ENCODE measurements around the gene PCDH9.
"Not testable (repeated sequence)": the region's sequence is repeated elsewhere in the genome, so short reads cannot be mapped to it uniquely, and the experiment has no call there.

PCDH9 gene

DNA sequence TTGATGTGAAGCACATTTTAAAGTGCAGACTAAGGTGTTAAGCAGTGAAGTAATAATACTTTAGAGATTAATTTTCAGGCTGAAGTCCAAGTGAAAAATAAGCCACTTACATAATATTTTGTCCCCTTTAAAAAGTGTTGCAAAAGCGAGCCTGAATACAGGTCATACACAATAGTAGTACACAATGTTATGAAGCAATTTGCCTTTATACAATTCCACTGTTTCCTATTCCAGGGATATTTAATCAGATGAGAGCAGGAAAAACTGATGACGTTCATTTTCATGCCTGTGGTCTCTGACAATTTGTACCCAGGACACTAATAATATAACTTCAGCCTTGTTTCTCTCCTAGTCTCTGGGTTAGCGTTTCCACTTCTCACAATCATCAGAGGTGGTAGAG lies 916.7 kb downstream of the PCDH9 start:
- H3K9ac ChIP-seq (ENCODE audit: low read depth in 1 of 2, low read length in 2 of 2) = no peak overlapping the region
- no peak overlapping the region for H3K27ac ChIP-seq (ENCODE audit: low read depth, low read length)
- H3K9me3 ChIP-seq (ENCODE audit: control insufficient read depth in 1 of 2, low read length in 2 of 2) = peaks cover 0 to 3% of the 10 kb centered on the region in 2 donors
- no peaks in the 10 kb centered on the region for H3K4me1 ChIP-seq (ENCODE audit: control insufficient read depth in 1 of 2, insufficient read depth in 2 of 2, low read length in 2 of 2)
- H3K4me3 ChIP-seq (ENCODE audit: low read depth in 1 of 2, low read length in 2 of 2) = no peak overlapping the region
- no peaks in the 10 kb centered on the region for H3K27me3 ChIP-seq (ENCODE audit: control insufficient read depth in 1 of 2, insufficient read depth in 2 of 2, low read length in 2 of 2)
- H3K36me3 ChIP-seq (ENCODE audit: control insufficient read depth in 1 of 2, insufficient read depth in 2 of 2, low read length in 2 of 2) = no peaks in the 10 kb centered on the region

- Histone ChIP-seq H3K9me3 (ENCODE audit: control insufficient read depth in 1 of 2, low read length in 2 of 2) (peaks cover 0 to 3% of the 10 kb centered on the region in 2 donors), H3K36me3 (ENCODE audit: control insufficient read depth in 1 of 2, insufficient read depth in 2 of 2, low read length in 2 of 2) (no peaks in the 10 kb centered on the region), H3K4me3 (ENCODE audit: low read depth in 1 of 2, low read length in 2 of 2) (no peak overlapping the region), H3K9ac (ENCODE audit: low read depth in 1 of 2, low read length in 2 of 2) (no peak overlapping the region), H3K4me1 (ENCODE audit: control insufficient read depth in 1 of 2, insufficient read depth in 2 of 2, low read length in 2 of 2) (no peaks in the 10 kb centered on the region), H3K27me3 (ENCODE audit: control insufficient read depth in 1 of 2, insufficient read depth in 2 of 2, low read length in 2 of 2) (no peaks in the 10 kb centered on the region), H3K27ac (ENCODE audit: low read depth, low read length) (no peak overlapping the region)
Measured at GRCh38 chr13:66312312-66313087, 917.6 kb downstream of the PCDH9 start.

GRCh38 chr13:66305961-66306617 lies 924.0 kb downstream of the PCDH9 start:
- H3K27me3 ChIP-seq (ENCODE audit: control insufficient read depth in 1 of 2, insufficient read depth in 2 of 2, low read length in 2 of 2) = no peaks in the 10 kb centered on the region
- H3K9ac ChIP-seq (ENCODE audit: low read depth in 1 of 2, low read length in 2 of 2) = no peak overlapping the region
- H3K9me3 ChIP-seq (ENCODE audit: control insufficient read depth in 1 of 2, low read length in 2 of 2) = no peaks in the 10 kb centered on the region
- H3K27ac ChIP-seq (ENCODE audit: low read depth, low read length) = no peak overlapping the region
- H3K36me3 ChIP-seq (ENCODE audit: control insufficient read depth in 1 of 2, insufficient read depth in 2 of 2, low read length in 2 of 2) = no peaks in the 10 kb centered on the region
- no peaks in the 10 kb centered on the region for H3K4me1 ChIP-seq (ENCODE audit: control insufficient read depth in 1 of 2, insufficient read depth in 2 of 2, low read length in 2 of 2)
- H3K4me3 ChIP-seq (ENCODE audit: low read depth in 1 of 2, low read length in 2 of 2) = no peak overlapping the region

- Histone ChIP-seq H3K4me1 (ENCODE audit: control insufficient read depth in 1 of 2, insufficient read depth in 2 of 2, low read length in 2 of 2) (no peaks in the 10 kb centered on the region), H3K4me3 (ENCODE audit: low read depth in 1 of 2, low read length in 2 of 2) (no peak overlapping the region), H3K36me3 (ENCODE audit: control insufficient read depth in 1 of 2, insufficient read depth in 2 of 2, low read length in 2 of 2) (no peaks in the 10 kb centered on the region), H3K27me3 (ENCODE audit: control insufficient read depth in 1 of 2, insufficient read depth in 2 of 2, low read length in 2 of 2) (no peaks in the 10 kb centered on the region), H3K9ac (ENCODE audit: low read depth in 1 of 2, low read length in 2 of 2) (no peak overlapping the region), H3K9me3 (ENCODE audit: control insufficient read depth in 1 of 2, low read length in 2 of 2) (peaks cover 0 to 5% of the 10 kb centered on the region in 2 donors), H3K27ac (ENCODE audit: low read depth, low read length) (no peak overlapping the region)
Measured at GRCh38 chr13:66301482-66301881, 928.7 kb downstream of the PCDH9 start.

DNA sequence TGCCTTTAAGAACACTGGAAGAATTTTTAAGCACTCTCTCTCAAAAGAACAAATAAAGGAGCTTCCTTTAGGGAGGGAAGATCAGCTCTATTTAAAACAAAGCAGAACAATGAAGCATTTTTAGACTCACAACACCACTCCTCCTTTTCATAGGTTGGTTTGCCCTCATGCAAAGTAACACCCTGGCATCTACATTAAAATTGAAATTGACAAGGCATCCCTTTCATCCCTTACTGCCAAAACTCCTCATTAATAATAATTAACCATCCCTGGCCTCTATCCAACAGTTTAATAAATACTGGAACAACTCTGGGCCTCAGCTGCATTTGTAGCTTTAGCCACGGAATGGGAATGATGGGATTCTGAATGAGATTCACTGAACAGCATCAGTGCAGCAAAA lies 929.1 kb downstream of the PCDH9 start:
- Histone ChIP-seq H3K36me3 (ENCODE audit: control insufficient read depth in 1 of 2, insufficient read depth in 2 of 2, low read length in 2 of 2) (no peaks in the 10 kb centered on the region), H3K27me3 (ENCODE audit: control insufficient read depth in 1 of 2, insufficient read depth in 2 of 2, low read length in 2 of 2) (no peaks in the 10 kb centered on the region), H3K4me1 (ENCODE audit: control insufficient read depth in 1 of 2, insufficient read depth in 2 of 2, low read length in 2 of 2) (no peaks in the 10 kb centered on the region), H3K27ac (ENCODE audit: low read depth, low read length) (no peak overlapping the region), H3K9ac (ENCODE audit: low read depth in 1 of 2, low read length in 2 of 2) (no peak overlapping the region), H3K9me3 (ENCODE audit: control insufficient read depth in 1 of 2, low read length in 2 of 2) (peaks cover 0 to 5% of the 10 kb centered on the region in 2 donors), H3K4me3 (ENCODE audit: low read depth in 1 of 2, low read length in 2 of 2) (no peak overlapping the region)

DNA sequence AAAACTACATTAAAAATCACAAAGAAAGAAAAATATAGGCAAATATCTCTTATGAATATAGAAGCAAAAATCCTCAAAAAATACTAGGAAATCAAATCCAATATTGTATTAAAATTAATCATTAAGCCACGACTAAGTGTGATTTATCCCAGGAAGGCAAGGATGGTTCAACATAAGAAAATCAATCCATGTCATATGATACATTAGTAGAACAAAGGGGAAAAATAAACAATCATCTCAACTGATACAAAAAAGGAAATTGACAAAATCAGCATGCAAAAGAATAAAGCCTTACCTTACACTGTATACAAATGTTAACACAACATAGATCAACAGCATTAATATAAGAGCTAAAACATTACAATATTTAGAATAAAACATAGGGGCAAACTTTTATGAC lies 933.3 kb downstream of the PCDH9 start:
- no peak overlapping the region for H3K27ac ChIP-seq (ENCODE audit: low read depth, low read length)
- H3K9ac ChIP-seq (ENCODE audit: low read depth in 1 of 2, low read length in 2 of 2) = no peak overlapping the region
- H3K27me3 ChIP-seq (ENCODE audit: control insufficient read depth in 1 of 2, insufficient read depth in 2 of 2, low read length in 2 of 2) = no peaks in the 10 kb centered on the region
- H3K4me1 ChIP-seq (ENCODE audit: control insufficient read depth in 1 of 2, insufficient read depth in 2 of 2, low read length in 2 of 2) = no peaks in the 10 kb centered on the region
- no peaks in the 10 kb centered on the region for H3K36me3 ChIP-seq (ENCODE audit: control insufficient read depth in 1 of 2, insufficient read depth in 2 of 2, low read length in 2 of 2)
- H3K4me3 ChIP-seq (ENCODE audit: low read depth in 1 of 2, low read length in 2 of 2) = no peak overlapping the region
- peaks cover 0 to 8% of the 10 kb centered on the region in 2 donors for H3K9me3 ChIP-seq (ENCODE audit: control insufficient read depth in 1 of 2, low read length in 2 of 2)

GRCh38 chr13:66296328-66296727 lies 933.8 kb downstream of the PCDH9 start:
- Histone ChIP-seq H3K4me1 (ENCODE audit: control insufficient read depth in 1 of 2, insufficient read depth in 2 of 2, low read length in 2 of 2) (no peaks in the 10 kb centered on the region), H3K27ac (ENCODE audit: low read depth, low read length) (no peak overlapping the region), H3K27me3 (ENCODE audit: control insufficient read depth in 1 of 2, insufficient read depth in 2 of 2, low read length in 2 of 2) (no peaks in the 10 kb centered on the region), H3K9me3 (ENCODE audit: control insufficient read depth in 1 of 2, low read length in 2 of 2) (peaks cover 0 to 8% of the 10 kb centered on the region in 2 donors), H3K9ac (ENCODE audit: low read depth in 1 of 2, low read length in 2 of 2) (no peak overlapping the region), H3K4me3 (ENCODE audit: low read depth in 1 of 2, low read length in 2 of 2) (no peak overlapping the region), H3K36me3 (ENCODE audit: control insufficient read depth in 1 of 2, insufficient read depth in 2 of 2, low read length in 2 of 2) (no peaks in the 10 kb centered on the region)

- not testable (repeated sequence) for H3K4me3 ChIP-seq (ENCODE audit: low read depth in 1 of 2, low read length in 2 of 2); H3K27me3 ChIP-seq (ENCODE audit: control insufficient read depth in 1 of 2, insufficient read depth in 2 of 2, low read length in 2 of 2); H3K36me3 ChIP-seq (ENCODE audit: control insufficient read depth in 1 of 2, insufficient read depth in 2 of 2, low read length in 2 of 2); H3K27ac ChIP-seq (ENCODE audit: low read depth, low read length); H3K9ac ChIP-seq (ENCODE audit: low read depth in 1 of 2, low read length in 2 of 2); H3K4me1 ChIP-seq (ENCODE audit: control insufficient read depth in 1 of 2, insufficient read depth in 2 of 2, low read length in 2 of 2)
- H3K9me3 ChIP-seq (ENCODE audit: control insufficient read depth in 1 of 2, low read length in 2 of 2) = peaks cover 0 to 14% of the 10 kb centered on the region in 2 donors
Measured at GRCh38 chr13:66286806-66287205, 943.3 kb downstream of the PCDH9 start.

GRCh38 chr13:66275416-66275815 lies 954.7 kb downstream of the PCDH9 start:
- Histone ChIP-seq H3K9me3 (ENCODE audit: control insufficient read depth in 1 of 2, low read length in 2 of 2) (peaks cover 6 to 8% of the 10 kb centered on the region in 2 donors), H3K4me1 (ENCODE audit: control insufficient read depth in 1 of 2, insufficient read depth in 2 of 2, low read length in 2 of 2) (no peaks in the 10 kb centered on the region), H3K27ac (ENCODE audit: low read depth, low read length) (no peak overlapping the region), H3K27me3 (ENCODE audit: control insufficient read depth in 1 of 2, insufficient read depth in 2 of 2, low read length in 2 of 2) (no peaks in the 10 kb centered on the region), H3K36me3 (ENCODE audit: control insufficient read depth in 1 of 2, insufficient read depth in 2 of 2, low read length in 2 of 2) (no peaks in the 10 kb centered on the region), H3K4me3 (ENCODE audit: low read depth in 1 of 2, low read length in 2 of 2) (no peak overlapping the region), H3K9ac (ENCODE audit: low read depth in 1 of 2, low read length in 2 of 2) (no peak overlapping the region)

- Histone ChIP-seq H3K36me3 (ENCODE audit: control insufficient read depth in 1 of 2, insufficient read depth in 2 of 2, low read length in 2 of 2) (no peaks in the 10 kb centered on the region), H3K4me1 (ENCODE audit: control insufficient read depth in 1 of 2, insufficient read depth in 2 of 2, low read length in 2 of 2) (no peaks in the 10 kb centered on the region), H3K9ac (ENCODE audit: low read depth in 1 of 2, low read length in 2 of 2) (no peak overlapping the region), H3K27me3 (ENCODE audit: control insufficient read depth in 1 of 2, insufficient read depth in 2 of 2, low read length in 2 of 2) (no peaks in the 10 kb centered on the region), H3K9me3 (ENCODE audit: control insufficient read depth in 1 of 2, low read length in 2 of 2) (peaks cover 8 to 13% of the 10 kb centered on the region in 2 donors), H3K4me3 (ENCODE audit: low read depth in 1 of 2, low read length in 2 of 2) (no peak overlapping the region), H3K27ac (ENCODE audit: low read depth, low read length) (no peak overlapping the region)
Measured at GRCh38 chr13:66273011-66273410, 957.1 kb downstream of the PCDH9 start.
